Heart left ventricle (tissue), 16 donors: ENCODE measurements around the gene RUBCNL. TPM values are rescaled to one million over a fixed set of nuclear protein-coding genes. Genes with fewer than 3 reads are reported as not detected.

ENCODE experiments used
- ATAC-seq, 4 donors: fragments of 200-7000 bp; cut with Tn5 transposase; one replicate each; pipeline ENCODE4 v1.9.1; 2020 to 2022; ENCODE audit warnings: moderate library complexity in 4 of 4, mild to moderate bottlenecking in 3 of 4, moderate number of reproducible peaks in 1 of 4
- DNase-seq, 5 donors: peaks; one replicate each; pipeline ENCODE4 v3.0.0-alpha.2; 2020
- H3K27ac ChIP-seq, 12 donors: fragments of 200-600 bp; sonication (generic) in 4 of 12; one replicate each; pipeline versions ENCODE4 v1.5.0 to v1.8.0; 2016 to 2022; ENCODE audit warnings: mild to moderate bottlenecking in 2 of 12
- H3K27me3 ChIP-seq, 9 donors: fragments of 200-600 bp; sonication (generic) in 2 of 9; one replicate each; pipeline versions ENCODE4 v1.5.1 to v1.8.0; 2016 to 2022; ENCODE audit warnings: mild to moderate bottlenecking in 3 of 9
- H3K36me3 ChIP-seq, 9 donors: fragments of 200-600 bp; sonication (generic) in 2 of 9; one replicate each; pipeline versions ENCODE4 v1.5.0 to v1.8.0; 2018 to 2022; ENCODE audit warnings: mild to moderate bottlenecking in 2 of 9
- H3K4me1 ChIP-seq, 12 donors: fragments of 200-600 bp; sonication (generic) in 4 of 12; one replicate each; pipeline versions ENCODE4 v1.5.0 to v1.8.0; 2016 to 2022; ENCODE audit warnings: mild to moderate bottlenecking in 3 of 12
- H3K4me3 ChIP-seq, 12 donors: fragments of 200-600 bp; sonication (generic) in 4 of 12; one replicate each; pipeline versions ENCODE4 v1.5.0 to v1.8.0; 2017 to 2022; ENCODE audit warnings: mild to moderate bottlenecking in 9 of 12, moderate library complexity in 4 of 12
- H3K9me3 ChIP-seq, 12 donors: fragments of 200-600 bp; sonication (generic) in 4 of 12; one replicate each; pipeline versions ENCODE4 v1.5.0 to v1.8.0; 2016 to 2022; ENCODE audit warnings: mild to moderate bottlenecking in 1 of 12
- CTCF ChIP-seq, 12 donors: fragments of 200-600 bp; sonication (generic) in 4 of 12; IDR thresholded peaks; one replicate each; pipeline versions ENCODE4 v1.5.0 to v1.8.0; 2018 to 2022; ENCODE audit warnings: antibody characterized with exemption in 12 of 12, mild to moderate bottlenecking in 5 of 12
- POLR2A ChIP-seq, 2 donors: fragments of 450-650 bp; IDR thresholded peaks; one replicate each; pipeline ENCODE4 v1.6.1; 2017; ENCODE audit warnings: antibody characterized with exemption in 2 of 2, mild to moderate bottlenecking in 2 of 2, moderate library complexity in 2 of 2
- WGBS, 4 donors: extraction: QIAGEN DNeasy Blood & Tissue Kit in 2 of 4; methylation state at CpG; one replicate each; pipeline versions ENCODE4 v1.1.5 to v1.1.7; 2013 to 2018; 5-methylcytosine and 5-hydroxymethylcytosine counted together
- intact Hi-C, 10 donors: fragments of 100-400 bp; cut with DNase I; formaldehyde crosslinking; loops; one replicate each; pipeline versions ENCODE4 v1.11.1 to v1.14.2; 2022
- polyA plus RNA-seq, 2 donors: library from polyadenylated mRNA; stranded (reverse); fragments of 200-250 nt; gene quantifications; one replicate each; pipeline ENCODE4 v1.2.3, GENCODE V29; 2013
- total RNA-seq, 9 donors: library from RNA; depleted of rRNA in 2 of 9; stranded (reverse); fragments of >200 nt in 2 of 9; fragmentation: NEBNext Ultra II Directional in 3 of 9; extraction: Animal tissue kit (Norgen Biotek cat#: 25700) in 3 of 9; gene quantifications; one replicate each; pipeline versions ENCODE4 v1.1.0 to v1.2.4, GENCODE V29; 2016 to 2023
- donor health status: ischemic (EF 13 %, LVEDD 7.1; RV severe dilation, severe dysfunction).
- donor health status: healthy with polysubstance abuse.
- donor health status: DM: no; HTN: yes; CAD: no.
- donor health status: DM: no; HTN: no; CAD: no.
- donor health status: ischemic (EF 25% LVEDD 6.9; RV normal size, moderate dysfunction).
- donor health status: ischemic (EF 25% LVEDD 5.7; RV mildly dilated, moderate dysfunction).
- donor health status: healthy.
- donor health status: DM: yes; HTN: yes; CAD: no.
- donor health status: ischemic (EF 35%, LVEDD 5.7; RV mildly dilated, moderate dysfunction).
- donor health status: nonischemic (EF 11% LVEDD 7.7; RV severe dilation, severe dysfunction).
- donor health status: DM: yes; HTN: yes; CAD: no.
- donor health status: PGD.
- donor health status: ischemic (EF 29% LVEDD 5.4; RV normal size, mild dysfunction).
- donor health status: nonischemic (EF 23%, LVEDD 6.1; RV moderate dilation, normal function).

Gene RUBCNL
- total and polyA plus RNA-seq, 11 donors, result 0.25 to 5.9 (median 0.44) TPM; not detected in 1

DNA sequence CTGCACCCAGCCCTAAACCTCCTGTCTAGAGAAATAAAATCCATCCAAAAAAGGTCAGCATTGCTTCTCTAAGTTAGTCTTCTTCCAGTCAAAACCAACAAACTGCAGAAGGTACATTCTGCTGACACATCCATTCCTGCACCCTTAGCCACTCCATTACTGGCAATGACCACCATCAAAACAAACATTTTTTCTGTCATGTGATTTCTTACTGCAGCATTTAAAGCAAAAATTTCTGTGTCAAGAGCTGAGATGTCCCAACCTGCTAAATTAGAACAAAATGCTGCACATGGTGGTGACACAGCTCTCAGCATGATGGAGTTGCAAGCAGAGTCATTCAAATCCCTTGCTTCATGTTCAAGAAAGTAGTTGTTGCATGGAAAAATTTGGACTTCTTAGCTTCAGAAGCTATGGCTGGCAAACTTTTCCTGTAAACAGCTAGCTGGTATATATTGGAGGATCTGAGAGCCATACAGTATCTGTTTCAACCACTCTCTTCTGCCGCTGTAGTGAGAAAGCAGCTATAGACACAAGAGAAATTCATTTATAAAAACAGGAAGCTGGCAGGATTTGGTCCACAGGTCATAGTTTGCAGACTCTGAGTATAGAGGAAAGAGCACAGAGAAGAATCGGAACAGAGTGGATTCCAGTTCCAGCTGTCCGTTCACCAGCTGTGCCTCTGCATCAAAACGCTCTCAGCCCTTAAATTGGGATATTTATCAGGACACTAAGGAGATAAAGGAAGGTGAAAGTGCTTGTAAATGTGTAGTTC lies 17.4 kb downstream of the RUBCNL start:
- no peak for TF ChIP-seq POLR2A (IDR thresholded peaks at IDR 0.05)
- TF ChIP-seq CTCF (IDR thresholded peaks at IDR 0.05), result no peak
- 23 to 36% (median 33%) methylated on average over 4 of the region's 4 CpGs for WGBS, 4 donors

DNA sequence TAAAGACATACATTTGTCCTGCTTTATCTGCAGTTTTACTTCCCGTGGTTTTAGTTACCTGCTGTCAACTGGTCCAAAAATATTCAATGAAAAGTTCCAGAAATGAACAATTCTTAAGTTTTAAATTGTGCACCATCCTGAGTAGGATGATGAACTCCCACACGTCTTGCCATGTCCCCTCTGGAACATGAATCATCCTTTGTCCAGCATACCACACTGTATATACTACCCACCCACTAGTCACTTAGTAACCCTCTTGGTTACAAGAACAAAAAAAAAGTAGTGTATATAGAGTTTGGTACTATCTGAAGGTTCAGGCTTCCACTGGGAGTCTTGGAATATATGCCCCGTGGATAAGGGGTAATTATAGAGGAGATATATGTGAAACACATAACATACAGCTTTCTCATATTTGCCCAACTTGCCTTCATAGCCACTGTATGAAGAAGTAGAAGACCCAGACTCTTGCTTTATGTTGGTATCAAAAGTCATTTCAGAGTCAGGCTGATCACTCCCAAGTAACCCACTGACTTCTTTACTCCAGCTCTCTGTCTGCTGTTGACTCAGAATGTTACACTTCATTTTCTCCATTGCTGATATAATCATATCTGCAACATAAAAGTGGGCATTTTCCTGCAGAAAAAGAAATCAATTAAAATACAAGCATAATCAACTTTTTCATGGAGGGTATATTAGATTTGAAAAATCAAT lies 19.3 kb downstream of the RUBCNL start:
- Histone ChIP-seq H3K27ac (no peak overlapping the region), H3K4me1 (peaks cover 0 to 23% (median 0%) of the 10 kb centered on the region in 12 donors), H3K36me3 (peaks cover 0 to 15% (median 0%) of the 10 kb centered on the region in 9 donors), H3K4me3 (no peak overlapping the region), H3K9me3 (no peaks in the 10 kb centered on the region), H3K27me3 (peaks cover 0 to 14% (median 0%) of the 10 kb centered on the region in 9 donors)
- WGBS, 4 donors, result 75 to 87% (median 79%) methylated on average over 3 of the region's 3 CpGs
- no peak for DNase-seq
- intact Hi-C loops, result no loop called here
- no peak for ATAC-seq
- no peak for TF ChIP-seq CTCF (IDR thresholded peaks at IDR 0.05)
- TF ChIP-seq POLR2A (IDR thresholded peaks at IDR 0.05), result no peak

More for the DNA sequence above, 17.4 kb downstream of the RUBCNL start:
- H3K27me3 ChIP-seq, result peaks cover 0 to 14% (median 0%) of the 10 kb centered on the region in 9 donors
- no peaks in the 10 kb centered on the region for H3K9me3 ChIP-seq
- intact Hi-C loops, result no loop called here
- H3K36me3 ChIP-seq, result peaks cover 0 to 7% (median 0%) of the 10 kb centered on the region in 9 donors
- DNase-seq (no peak), ATAC-seq (peak in 1 of 4 donors; percentile 39)
- peaks cover 0 to 30% (median 0%) of the 10 kb centered on the region in 12 donors for H3K4me1 ChIP-seq
- peak overlapping the region in 1 of 12 donors; percentile 46 for H3K27ac ChIP-seq
- no peak overlapping the region for H3K4me3 ChIP-seq

- H3K27me3 ChIP-seq, result peaks cover 0 to 13% (median 0%) of the 10 kb centered on the region in 9 donors
- H3K36me3 ChIP-seq, result peaks cover 0 to 15% (median 0%) of the 10 kb centered on the region in 9 donors
- intact Hi-C loops, result no loop called here
- TF ChIP-seq POLR2A (IDR thresholded peaks at IDR 0.05) (no peak), CTCF (IDR thresholded peaks at IDR 0.05) (no peak)
- no peak for DNase-seq
- peaks cover 0 to 13% (median 0%) of the 10 kb centered on the region in 12 donors for H3K4me1 ChIP-seq
- no peak for ATAC-seq
- WGBS, 4 donors, result 75 to 84% (median 77%) methylated on average over 7 of the region's 7 CpGs
- H3K9me3 ChIP-seq, result no peaks in the 10 kb centered on the region
- H3K4me3 ChIP-seq, result no peak overlapping the region
- peak overlapping the region in 1 of 12 donors; percentile 41 for H3K27ac ChIP-seq
Observed at GRCh38 chr13:46361276-46361934, 25.6 kb downstream of the RUBCNL start.
